Measurements from ENCODE around the gene GABRB1. TPM values are rescaled to one million over a fixed set of nuclear protein-coding genes. Genes with fewer than 3 reads are reported as not detected.
A peak's percentile ranks its signal among the peaks of the same experiment; 100 is the strongest.

GABRB1 gene
- not detected for total RNA-seq (2013)
- polyA plus RNA-seq = not detected
- not detected in 2 replicates for polyA minus RNA-seq
- total RNA-seq = 0 to 0.69 (median 0) reads per million in 11 experiments

GRCh38 chr4:47031011-47031678 is at the start of gene GABRB1:
TSS of gene GABRB1 (plus strand) at chr4:47031567.
- WGBS (ENCODE audit: insufficient coverage) = 17% methylated on average over 12 of the region's 20 CpGs
- H3K27me3 ChIP-seq (ENCODE audit: control insufficient read depth in 2 of 2, insufficient read depth in 2 of 2, low read length in 2 of 2) = peaks cover 36 to 54% of the 10 kb centered on the region in 2 donors
- peaks cover 22% of the 10 kb centered on the region for H3K4me1 Mint-ChIP-seq
- peaks cover 12 to 17% of the 10 kb centered on the region in 2 donors for H3K4me1 ChIP-seq (ENCODE audit: control insufficient read depth in 1 of 2, insufficient read depth in 2 of 2, low read length in 2 of 2)
- H3K36me3 ChIP-seq (replicated peaks in 1 of 2; ENCODE audit: control insufficient read depth in 1 of 2, insufficient read depth in 2 of 2, low read length in 2 of 2) = no peaks in the 10 kb centered on the region
- no peaks in the 10 kb centered on the region for H3K79me2 ChIP-seq (ENCODE audit: insufficient read depth, low read length)
- peaks cover 40 to 46% (median 43%) of the 10 kb centered on the region in 3 donors for H3K27me3 Mint-ChIP-seq (ENCODE audit: low read depth in 3 of 3)
- no peaks in the 10 kb centered on the region for H4K20me1 ChIP-seq (ENCODE audit: insufficient read depth, low read length)
- peak within 1 kb of the TSS; percentile 71 for H2AFZ ChIP-seq (ENCODE audit: insufficient read depth, low read depth, low read length, poor library complexity, severe bottlenecking)
- H3K27ac ChIP-seq (ENCODE audit: low read depth in 1 of 2, low read length in 2 of 2) = no peak within 1 kb of the TSS
- no peak within 1 kb of the TSS for H3K27ac Mint-ChIP-seq
- H3K4me2 ChIP-seq (replicated peaks; ENCODE audit: extremely low read depth, low read length, poor library complexity, severe bottlenecking) = peak within 1 kb of the TSS; percentile 69
- H3K9me3 Mint-ChIP-seq = peaks cover 0 to 5% (median 0%) of the 10 kb centered on the region in 7 donors
- H3K36me3 Mint-ChIP-seq = peaks cover 0 to 3% of the 10 kb centered on the region in 2 donors
- H3K4me3 Mint-ChIP-seq = peak within 1 kb of the TSS; percentile 31 to 84
- peak within 1 kb of the TSS; percentile 43 for H3K9ac ChIP-seq (ENCODE audit: insufficient read depth, low read length, poor library complexity, severe bottlenecking)
- H3K9me3 ChIP-seq (replicated peaks in 1 of 2; ENCODE audit: control insufficient read depth in 1 of 2, insufficient read depth in 1 of 2, low read length in 2 of 2) = peaks cover 0 to 11% of the 10 kb centered on the region in 2 donors
- TF ChIP-seq CTCF (IDR thresholded peaks at IDR 0.05) = no peak
- DNase-seq = no peak
- intact Hi-C loops (cut with micrococcal nuclease) = no loop called here
- H3K4me3 ChIP-seq (replicated peaks in 1 of 3; ENCODE audit: low read depth in 2 of 3, low read length in 3 of 3) = peak within 1 kb of the TSS in 2 of 3 experiments; percentile 4 to 65

- no peaks in the 10 kb centered on the region for H3K9me3 ChIP-seq (replicated peaks in 1 of 2; ENCODE audit: control insufficient read depth in 1 of 2, insufficient read depth in 1 of 2, low read length in 2 of 2)
- DNase-seq = no peak
- TF ChIP-seq CTCF (IDR thresholded peaks at IDR 0.05) = no peak
- Mint-ChIP-seq H3K9me3 (peaks cover 0 to 2% (median 0%) of the 10 kb centered on the region in 7 donors), H3K4me3 (no peak overlapping the region), H3K36me3 (no peaks in the 10 kb centered on the region), H3K27me3 (ENCODE audit: low read depth in 3 of 3) (peaks cover 2 to 3% (median 3%) of the 10 kb centered on the region in 3 donors), H3K4me1 (peaks cover 8% of the 10 kb centered on the region), H3K27ac (no peak overlapping the region)
- peaks cover 3 to 10% of the 10 kb centered on the region in 2 donors for H3K27me3 ChIP-seq (ENCODE audit: control insufficient read depth in 2 of 2, insufficient read depth in 2 of 2, low read length in 2 of 2)
- no peaks in the 10 kb centered on the region for H3K36me3 ChIP-seq (replicated peaks in 1 of 2; ENCODE audit: control insufficient read depth in 1 of 2, insufficient read depth in 2 of 2, low read length in 2 of 2)
- peaks cover 13 to 19% of the 10 kb centered on the region in 2 donors for H3K4me1 ChIP-seq (ENCODE audit: control insufficient read depth in 1 of 2, insufficient read depth in 2 of 2, low read length in 2 of 2)
- no peak overlapping the region for H2AFZ ChIP-seq (ENCODE audit: insufficient read depth, low read depth, low read length, poor library complexity, severe bottlenecking)
- no peaks in the 10 kb centered on the region for H4K20me1 ChIP-seq (ENCODE audit: insufficient read depth, low read length)
- no peak overlapping the region for H3K4me2 ChIP-seq (replicated peaks; ENCODE audit: extremely low read depth, low read length, poor library complexity, severe bottlenecking)
- no peak overlapping the region for H3K9ac ChIP-seq (ENCODE audit: insufficient read depth, low read length, poor library complexity, severe bottlenecking)
- H3K79me2 ChIP-seq (ENCODE audit: insufficient read depth, low read length) = no peaks in the 10 kb centered on the region
- no CpG with 5 or more reads among the region's 1 CpG for WGBS (ENCODE audit: insufficient coverage)
- no peak overlapping the region for H3K27ac ChIP-seq (ENCODE audit: low read depth in 1 of 2, low read length in 2 of 2)
- intact Hi-C loops (cut with micrococcal nuclease) = no loop called here
- H3K4me3 ChIP-seq (replicated peaks in 1 of 3; ENCODE audit: low read depth in 2 of 3, low read length in 3 of 3) = no peak overlapping the region
These were observed 46.6 kb upstream of the GABRB1 start for GRCh38 chr4:46984781-46985180.
